AML-193 (cell line): ENCODE measurements around the gene ZNHIT3.
"Not testable (repeated sequence)": the region's sequence is repeated elsewhere in the genome, so short reads cannot be mapped to it uniquely, and the experiment has no call there.

Source experiments
- DNase-seq, 2 experiments: peaks; one replicate each; lab custom pipeline; 2025; lab: John Stamatoyannopoulos, UW

ZNHIT3 gene

DNA sequence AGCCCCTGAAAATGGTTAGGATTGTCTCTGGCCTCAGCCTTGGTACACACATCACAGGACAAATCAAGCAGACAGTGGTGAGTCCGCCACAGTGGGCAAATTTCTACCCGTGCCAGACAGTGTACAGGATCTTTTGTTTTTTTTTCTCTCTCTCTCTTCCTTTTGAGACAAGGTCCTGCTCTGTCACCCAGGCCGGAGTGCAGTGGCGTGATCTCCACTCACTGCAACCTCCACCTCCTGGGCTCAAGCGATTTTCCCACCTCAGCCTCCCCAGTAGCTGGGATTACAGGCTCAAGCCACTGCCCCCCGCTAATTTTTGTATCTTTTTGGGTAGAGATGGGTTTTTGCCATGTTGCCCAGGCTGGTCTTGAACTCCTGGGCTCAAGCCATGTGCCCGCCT is 2.5 kb upstream of the ZNHIT3 start:
- not testable (repeated sequence) for DNase-seq

DNA sequence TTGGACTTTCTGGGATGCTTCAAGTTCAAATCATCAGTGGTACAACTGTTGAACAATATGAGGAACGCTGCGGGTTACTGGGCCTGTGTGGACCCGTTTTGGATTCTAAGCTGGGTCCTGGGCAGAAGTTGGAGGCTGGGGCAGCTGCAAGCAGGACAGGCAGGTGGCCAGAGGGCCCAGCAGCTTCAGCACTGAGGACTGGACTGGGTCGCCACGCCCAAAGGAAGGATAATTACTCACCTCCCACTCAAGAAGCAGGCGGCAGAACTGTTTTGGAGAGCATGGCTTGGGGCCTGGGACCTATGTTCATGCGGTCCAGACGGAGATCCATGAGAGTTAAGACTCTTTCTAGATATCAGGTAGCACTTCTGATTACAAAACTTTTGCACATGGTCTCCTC is 1.5 kb upstream of the ZNHIT3 start:
- no peak for DNase-seq

DNA sequence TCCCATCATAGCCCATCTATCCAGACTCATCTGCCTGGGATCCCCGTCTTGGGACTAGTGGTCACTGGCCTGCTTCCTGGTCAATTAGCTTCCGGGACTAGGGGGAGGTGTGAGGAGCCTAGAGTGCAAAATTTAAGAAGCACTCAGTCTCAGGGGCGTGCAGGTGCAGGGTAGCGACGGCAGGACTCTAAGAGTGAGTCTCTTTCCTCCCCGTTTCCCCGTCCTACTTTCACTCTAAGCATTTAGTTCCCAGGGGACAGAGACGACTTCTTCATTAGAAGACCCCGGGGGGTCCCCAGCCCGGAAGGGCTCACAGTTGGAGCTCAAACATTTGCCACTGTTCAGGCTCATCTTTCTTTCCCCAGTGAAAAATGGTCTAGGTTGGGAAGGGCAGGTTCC is 677 bp upstream of the ZNHIT3 start:
- DNase-seq: no peak

DNA sequence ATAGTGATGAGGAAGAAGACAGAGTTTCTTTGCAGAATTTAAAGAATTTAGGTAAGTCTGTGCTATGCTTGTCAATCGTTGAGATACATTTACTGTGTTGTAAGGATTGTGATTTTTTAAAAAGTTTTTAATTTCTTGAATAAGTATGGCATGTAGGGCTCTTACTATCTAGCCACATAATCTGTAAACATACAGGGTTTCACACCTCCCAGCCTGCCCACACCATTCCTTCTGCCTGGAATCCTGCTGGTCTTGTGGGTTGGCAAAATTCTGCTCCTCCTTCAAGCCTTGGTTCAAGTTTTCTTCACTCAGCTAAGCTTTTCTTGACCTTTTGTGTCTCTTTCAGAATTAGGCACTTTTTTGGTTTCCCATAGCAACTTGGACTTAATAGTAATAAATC is 7.5 kb downstream of the ZNHIT3 start:
- no peak for DNase-seq

DNA sequence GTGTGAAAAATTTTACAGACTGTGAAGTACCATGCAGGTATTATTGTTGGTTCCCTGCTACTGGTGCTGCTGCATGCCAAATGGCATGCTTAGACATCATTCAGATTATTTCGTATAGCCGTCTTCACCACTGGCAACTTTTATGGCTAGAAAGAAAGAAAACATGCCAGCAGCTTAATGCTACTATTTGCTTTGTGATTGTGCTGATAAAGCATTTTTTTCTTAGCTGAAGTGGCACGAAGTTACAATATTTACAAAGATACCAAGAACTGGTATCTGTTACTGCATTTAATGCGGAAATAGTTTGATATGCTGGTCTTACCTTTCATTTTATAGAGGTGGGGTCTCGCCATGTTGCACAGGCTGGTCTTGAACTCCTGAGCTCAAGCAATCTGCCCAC is 8.2 kb downstream of the ZNHIT3 start:
- DNase-seq: no peak

DNA sequence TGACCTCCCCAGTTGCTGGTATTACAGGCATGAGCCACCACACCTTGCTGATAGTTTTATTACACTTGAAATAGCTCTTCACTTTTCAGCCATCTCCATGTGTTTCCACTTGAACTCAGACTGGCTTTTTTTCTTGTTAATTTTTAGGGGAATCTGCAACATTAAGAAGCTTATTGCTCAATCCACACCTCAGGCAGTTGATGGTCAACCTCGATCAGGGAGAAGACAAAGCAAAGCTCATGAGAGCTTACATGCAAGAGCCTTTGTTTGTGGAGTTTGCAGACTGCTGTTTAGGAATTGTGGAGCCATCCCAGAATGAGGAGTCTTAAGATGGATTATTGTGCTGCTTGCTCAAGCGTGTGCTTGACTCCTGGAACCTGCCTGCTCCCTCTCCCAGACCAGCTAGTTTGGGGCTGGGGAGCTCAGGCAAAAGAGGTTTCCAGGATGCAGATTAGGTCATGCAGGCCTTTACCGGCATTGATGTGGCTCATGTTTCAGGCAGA is 8.6 kb downstream of the ZNHIT3 start:
- peak; percentile 15 to 31 for DNase-seq

DNA sequence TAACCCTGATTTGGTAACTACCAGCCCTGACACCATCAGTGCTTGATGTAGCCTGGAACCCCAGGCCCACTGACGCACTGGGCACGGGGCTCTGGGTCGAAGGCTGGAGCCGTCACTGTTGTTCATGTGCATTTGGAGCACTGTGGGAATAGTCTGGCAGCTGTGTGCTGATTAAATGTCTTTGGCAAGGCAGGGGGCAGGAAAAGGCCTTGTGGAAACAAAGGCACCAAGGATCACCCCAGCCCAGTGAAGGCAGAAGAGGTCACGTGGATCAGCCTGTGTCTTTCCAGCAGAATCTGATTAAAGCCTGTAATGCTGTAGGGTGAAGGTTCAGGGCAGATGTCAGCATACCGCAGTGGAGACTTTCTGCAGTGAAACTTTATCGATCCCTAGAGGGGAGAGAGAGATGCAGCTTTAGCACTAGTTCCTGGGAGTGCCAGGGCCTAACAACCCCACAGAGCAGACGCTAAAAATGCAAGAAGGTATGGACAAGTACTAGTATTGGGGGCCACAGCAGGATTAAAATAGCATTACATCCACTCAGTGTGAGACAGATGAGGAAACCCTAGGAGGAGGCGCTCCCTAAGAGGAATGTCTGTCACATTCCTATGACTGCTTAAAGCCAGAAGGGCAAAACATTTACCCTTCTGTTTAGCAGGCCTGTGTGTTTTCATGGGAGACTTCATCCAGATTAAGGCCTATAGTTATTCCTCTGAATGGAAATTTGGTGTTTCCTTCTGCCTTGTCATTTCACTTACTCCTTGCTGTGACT is 9.7 kb downstream of the ZNHIT3 start:
- DNase-seq: no peak

DNA sequence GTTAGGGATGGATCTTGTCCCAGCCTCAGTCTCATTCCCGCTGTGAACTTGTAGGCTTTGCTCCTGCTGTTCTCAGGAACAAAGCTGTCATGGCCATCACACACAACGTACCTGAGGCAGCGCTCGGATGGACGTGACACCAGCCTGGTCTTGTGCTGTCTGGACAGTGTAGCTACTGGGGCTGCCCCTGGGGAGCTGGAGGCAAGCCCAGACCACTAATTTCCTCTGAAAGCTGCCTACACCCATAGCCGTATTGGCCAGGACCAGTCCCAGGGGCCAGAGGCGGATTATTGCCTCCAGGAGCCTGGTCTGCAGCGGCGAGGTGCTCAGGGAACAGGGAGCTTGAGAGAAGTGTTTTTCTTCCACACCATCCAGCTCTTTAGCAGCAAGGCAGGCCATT is 11.7 kb downstream of the ZNHIT3 start:
- DNase-seq: no peak

DNA sequence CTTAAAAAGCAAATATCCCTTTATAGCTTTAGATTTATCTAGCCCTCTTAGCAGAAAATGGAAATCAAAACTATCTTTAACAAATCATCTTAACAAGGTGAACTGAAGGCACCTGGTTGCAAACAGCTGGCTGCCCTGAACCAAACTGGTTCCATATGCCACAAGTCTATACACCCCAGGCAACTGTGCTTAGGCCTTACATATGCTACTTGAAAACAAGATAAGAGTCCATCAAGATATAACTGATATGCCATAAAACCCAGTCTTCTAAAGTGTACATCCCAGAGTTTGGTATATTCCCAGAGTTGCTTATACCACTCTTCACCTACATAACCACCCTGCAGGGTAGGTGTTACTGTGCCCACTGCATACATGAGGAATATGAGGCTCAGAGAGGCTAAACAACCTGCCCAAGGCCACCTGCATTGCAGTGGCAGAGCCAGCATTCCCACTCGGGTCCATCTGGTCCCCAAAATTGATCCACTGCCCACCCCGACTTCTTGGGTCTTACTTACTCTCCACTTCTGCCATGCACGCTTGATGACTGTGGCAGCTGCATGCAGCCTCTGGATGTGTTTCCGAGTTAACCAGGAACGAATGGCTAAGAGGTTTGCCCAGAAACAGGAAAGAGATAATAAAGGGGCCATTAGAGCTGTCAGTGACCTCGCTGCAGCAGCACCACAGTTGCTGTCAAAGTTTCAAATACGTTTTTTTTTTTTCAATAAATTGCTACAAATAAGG is 12.2 kb downstream of the ZNHIT3 start:
- no peak for DNase-seq

DNA sequence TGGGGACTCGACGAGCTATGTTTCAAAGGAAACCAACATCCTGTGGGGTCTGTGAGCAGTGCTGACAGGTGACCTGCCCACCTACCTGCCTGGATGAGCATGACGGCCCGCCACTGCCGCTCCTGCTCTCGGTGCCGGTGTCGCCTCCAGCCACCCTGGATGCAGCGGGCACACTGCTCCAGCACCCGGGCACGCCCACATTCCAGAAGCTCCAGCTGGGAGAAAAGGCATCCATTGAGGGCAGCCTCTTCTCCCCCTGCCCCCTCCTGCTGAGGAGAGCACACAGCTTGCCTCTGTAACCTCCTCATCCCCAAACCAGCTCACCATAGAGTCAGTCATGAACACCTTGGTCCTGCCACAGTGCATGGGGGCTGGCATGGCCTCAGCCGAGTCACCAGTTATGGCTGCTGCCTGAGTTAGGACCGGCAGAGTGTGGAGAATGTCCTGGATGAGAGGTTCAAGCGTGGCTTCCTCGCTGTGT is 14.3 kb downstream of the ZNHIT3 start:
- DNase-seq: no peak

DNA sequence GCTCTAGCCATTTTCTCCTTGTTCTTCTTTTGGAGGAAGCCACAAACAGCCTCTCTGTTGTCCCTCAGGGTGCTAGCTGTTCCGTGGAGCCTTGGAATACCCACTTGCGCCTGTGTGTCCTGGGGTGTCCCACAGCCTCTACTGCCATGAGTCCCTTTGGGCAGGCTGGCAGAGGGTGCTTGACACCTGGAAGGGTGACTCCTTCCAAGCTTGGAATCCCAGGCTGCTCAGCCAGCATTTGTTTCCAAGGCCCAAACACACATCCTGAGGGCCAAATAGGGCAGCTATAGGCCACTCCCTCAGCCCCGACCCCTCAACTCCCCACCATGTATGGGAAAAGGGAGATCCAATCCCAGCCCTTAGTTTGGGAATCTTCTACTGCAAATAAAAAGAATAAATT is 14.9 kb downstream of the ZNHIT3 start:
- DNase-seq: no peak

DNA sequence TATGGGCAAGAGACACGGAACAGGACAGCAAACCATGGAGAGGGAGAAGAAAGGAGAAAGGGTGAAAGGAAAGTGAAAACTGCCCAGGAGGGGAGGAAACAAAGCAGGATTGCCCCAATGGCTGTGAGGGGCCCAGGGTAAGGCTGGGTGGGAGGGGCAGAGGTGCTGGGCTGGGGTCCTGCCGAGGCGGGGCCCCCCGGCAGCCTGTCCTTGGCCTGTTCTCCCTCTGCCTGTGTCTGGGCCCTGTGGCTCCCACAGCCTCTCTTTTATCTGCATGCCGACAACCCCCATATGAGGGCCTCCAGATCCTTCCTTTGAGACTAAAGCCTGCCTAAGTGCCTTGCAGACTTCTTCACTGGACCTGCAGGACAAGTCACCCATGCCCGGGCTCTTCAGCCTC is 15.5 kb downstream of the ZNHIT3 start:
- DNase-seq: no peak

DNA sequence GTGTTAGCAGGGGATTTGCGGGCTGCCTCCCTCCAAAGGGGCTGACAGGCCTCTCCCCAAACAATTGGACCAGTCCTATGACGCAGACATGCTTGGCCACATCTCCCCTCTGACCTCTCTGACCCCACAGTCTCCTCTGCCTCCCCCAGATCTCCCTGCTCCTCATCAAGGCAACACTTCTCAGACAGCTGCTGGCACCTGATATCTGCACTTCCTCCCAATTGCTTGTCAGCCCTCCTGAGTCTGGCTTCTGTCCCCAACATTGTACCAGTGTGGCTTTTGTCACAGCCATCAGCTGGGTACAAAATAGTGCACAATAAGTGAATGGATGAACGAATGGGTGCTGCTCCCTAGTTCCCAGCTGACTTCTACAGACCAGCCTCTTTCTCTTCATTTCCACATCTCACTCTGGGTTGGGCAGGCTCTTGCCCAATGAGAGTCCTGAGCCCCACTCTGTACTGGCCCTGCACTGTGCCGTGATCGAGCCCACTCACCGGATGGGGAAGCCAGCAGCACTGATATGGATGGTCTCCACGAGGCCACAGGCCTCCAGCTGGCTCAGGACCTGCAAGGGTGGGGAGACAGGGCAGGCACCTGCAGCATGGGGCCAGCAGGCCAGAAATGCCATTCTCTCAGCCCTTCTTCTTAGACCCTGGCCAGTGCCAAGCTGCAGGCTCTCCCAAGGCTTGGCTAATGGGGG is 17.1 kb downstream of the ZNHIT3 start:
- no peak for DNase-seq

DNA sequence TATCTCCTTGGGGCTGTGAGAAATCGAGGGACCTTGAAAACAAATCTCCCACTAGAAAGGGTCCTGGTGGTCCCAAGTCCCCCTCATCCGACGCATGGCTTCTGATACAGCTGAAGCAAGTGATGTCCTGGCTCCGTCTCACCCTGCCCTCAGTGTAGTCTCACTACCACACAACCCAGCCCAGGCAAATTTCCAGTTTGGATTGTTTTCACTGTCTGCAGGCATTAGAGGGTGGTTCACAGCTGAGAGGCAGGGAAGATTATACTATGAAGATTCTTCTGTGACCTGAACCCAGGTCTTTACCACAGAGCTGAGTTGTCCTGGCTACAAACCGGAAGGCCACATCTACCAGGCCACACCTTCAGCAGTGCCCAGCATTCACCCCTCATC is 17.7 kb downstream of the ZNHIT3 start:
- no peak for DNase-seq

DNA sequence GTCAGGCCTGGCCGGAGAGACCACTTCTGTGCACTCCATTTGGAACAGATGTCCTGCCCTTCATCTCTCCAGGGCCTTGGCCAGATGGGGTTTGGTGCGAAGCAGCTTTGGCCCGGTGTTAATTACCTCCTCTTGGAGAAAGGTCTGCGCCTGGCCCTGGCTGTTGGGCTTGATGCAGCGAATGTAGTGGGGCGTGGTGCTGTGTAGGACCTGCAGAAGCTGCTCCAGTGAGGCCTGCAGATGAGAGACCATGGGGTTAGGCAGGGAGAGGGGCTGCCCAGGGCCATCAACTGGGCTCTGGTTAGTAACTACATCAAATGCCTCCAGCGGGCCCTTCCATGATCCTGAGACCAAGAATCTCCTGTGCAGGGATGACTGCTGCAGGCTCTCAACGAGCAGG is 18.7 kb downstream of the ZNHIT3 start:
- no peak for DNase-seq

DNA sequence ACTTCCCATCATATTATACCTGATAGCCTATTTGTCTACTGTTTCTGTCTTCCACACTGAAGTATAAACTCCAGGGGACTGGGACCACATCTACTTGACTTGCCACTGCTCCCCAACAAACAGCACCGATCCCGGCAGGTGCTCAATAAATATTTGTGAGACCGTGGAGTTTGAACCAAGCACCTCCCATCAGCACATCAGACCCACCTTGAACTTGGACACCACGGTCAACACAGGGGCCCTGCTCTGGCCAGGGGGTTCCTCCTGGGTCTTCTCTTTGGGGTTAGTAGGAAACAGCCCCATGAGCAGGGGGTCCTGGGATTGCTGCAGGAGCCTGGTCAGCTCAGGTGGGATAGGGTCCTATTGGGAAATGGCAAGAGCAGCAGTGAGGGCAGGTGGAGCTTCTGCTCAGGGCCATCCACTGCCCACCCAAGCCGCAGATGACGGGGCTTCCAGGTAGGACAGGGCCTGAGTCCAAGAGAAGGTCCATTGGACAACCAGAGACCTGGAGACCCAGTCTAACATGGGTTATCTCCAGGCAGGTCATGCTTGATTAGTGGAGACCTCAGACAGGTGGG is 19.9 kb downstream of the ZNHIT3 start:
- no peak for DNase-seq

DNA sequence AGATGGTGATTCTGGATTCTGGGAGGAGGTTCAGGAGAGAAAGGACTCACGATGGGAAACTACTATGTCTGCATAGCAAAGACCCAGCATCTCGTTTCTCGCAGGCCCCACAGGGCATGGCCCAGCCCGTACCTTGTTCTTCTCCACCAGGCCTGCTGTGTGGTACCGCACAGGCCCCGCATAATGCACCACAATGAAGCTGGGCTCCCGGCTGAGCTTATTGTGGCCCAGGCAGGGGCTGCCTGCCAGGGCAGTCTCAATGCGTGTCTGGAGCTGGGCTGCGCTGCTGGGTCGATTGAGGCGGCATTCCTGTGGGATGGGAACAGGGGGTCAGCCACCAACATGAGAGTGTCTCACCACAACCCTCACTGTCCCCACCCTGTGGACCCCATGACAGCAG is 20.4 kb downstream of the ZNHIT3 start:
- no peak for DNase-seq

DNA sequence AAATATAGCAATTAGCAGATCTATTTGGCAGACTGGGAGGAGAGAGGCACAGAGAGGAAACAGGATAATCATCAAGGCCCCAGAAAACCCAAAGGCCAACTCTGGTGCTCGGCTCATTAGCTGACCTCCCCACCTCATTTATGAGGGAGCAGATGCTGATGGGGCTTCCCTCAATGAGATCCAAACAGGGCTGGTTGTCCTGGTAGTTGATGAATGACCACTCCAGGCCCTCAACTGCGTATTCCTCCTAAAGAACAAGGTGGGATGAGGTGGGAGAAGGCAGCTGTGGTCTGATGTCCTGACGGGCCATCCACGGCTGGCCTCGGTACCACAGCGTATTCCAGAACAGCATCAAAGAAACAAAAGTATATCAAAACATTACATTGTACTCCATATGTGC is 20.8 kb downstream of the ZNHIT3 start:
- no peak for DNase-seq

DNA sequence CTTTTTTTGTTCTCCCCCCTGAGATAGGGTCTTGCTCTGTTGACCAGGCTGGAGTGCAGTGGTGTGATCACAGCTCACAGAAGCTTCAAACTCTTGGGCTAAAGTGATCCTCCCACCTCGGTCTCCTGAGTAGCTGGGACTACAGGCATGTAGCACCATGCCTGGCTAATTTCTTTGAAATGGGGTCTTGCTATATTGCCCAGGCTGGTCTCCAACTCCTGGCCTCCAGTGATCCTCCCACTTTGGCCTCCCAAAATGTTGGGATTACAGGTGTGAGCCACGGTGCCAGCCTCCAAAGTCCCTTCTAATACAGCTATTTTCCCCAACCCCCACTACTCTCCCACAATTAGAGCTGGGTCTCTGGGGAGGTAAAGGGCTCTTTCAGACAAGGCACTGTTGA is 22.0 kb downstream of the ZNHIT3 start:
- DNase-seq: not testable (repeated sequence)

DNA sequence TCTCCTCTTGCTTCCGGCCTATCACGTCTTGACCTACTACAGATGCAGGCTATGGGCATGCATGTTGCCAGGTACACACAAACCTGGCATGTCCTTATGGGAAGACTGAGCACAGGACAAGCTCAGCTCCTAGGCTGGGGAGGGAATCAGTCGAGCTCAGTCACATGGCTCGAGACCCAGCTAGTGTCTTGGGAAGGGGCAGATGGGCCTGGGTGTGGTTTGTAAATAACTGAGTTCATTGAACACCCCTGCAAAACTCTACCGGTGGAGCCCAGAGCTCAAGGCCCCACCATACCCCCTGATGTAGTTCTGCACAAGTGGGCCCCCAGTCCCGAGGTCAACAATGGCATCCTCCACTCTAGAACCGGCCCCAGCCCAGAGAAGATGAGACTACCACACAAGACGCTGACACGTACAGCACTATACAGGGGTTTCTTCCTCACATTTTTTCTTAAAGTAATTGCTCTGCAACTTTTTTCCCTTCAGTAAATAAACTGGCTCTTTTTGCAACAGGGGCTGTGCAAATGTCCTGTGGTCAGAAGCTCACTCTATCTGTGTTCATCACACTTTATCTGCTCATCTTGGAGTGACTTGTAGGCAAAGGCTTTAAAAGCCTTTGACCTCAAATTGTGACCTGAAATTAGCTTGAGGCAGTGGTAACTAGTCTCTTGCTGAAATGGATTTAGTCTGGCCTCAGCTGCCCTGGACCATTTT is 22.9 kb downstream of the ZNHIT3 start:
- no peak for DNase-seq

DNA sequence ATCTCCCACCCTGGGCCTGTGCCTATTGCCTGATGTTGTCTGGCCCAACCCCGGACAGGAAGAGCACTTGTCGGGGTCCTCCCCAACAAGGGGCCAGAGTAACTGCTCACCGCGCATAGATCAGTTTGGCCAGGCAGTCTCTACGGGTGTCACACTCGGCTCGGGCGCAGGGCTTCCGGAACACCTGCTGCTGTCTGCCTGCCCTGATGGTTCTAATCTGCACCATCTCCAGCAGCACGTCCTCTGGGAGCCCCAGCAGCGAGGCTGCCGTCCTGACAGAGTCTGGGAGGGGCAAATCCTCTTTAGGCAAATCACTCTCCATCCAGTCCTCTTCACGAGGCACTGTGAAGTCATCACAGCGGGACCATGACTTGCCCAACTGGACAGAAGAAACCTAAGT is 24.2 kb downstream of the ZNHIT3 start:
- DNase-seq: no peak

DNA sequence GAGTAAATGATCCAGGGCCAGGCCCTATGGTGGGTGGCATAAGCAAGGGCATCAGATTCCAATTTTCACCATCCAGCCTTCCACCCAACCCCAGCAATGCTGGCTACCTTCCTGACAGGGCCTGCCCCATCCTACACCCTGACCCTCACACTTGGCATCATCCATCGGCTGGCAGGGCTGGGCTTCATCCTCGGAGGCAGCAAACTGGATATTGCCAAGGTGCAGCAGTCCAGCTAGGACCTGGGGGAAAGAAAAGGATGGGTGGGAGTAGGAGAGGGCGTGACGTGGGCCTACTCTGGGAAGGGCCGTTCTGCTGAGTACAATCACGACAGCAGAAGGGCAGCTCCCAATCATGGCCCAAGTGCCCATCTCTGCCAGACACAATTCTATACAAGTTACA is 24.7 kb downstream of the ZNHIT3 start:
- DNase-seq: no peak
